Adrenal gland (tissue), 12 donors: ENCODE results near the gene OR56A5. TPM values are rescaled to one million over a fixed set of nuclear protein-coding genes. Genes with fewer than 3 reads are reported as not detected.

Experiments used
- DNase-seq, 7 donors: peaks; one replicate each; pipeline ENCODE4 v3.0.0-alpha.2; 2019 to 2020
- H3K27ac ChIP-seq, 5 donors: fragments of 200-600 bp; sonication (generic) in 4 of 5; 1 replicate in 3 of 5; 2 replicates in 2 of 5; pipeline versions ENCODE4 v1.5.1 to v1.8.0; 2016 to 2020; ENCODE audit warnings: mild to moderate bottlenecking in 1 of 5
- H3K27me3 ChIP-seq: fragments of 200-600 bp; 2 replicates; pipeline ENCODE4 v1.8.0; 2021
- H3K36me3 ChIP-seq, 2 donors: fragments of 200-600 bp; replicated peaks in 1 of 2; 1 replicate in 1 of 2; 2 replicates in 1 of 2; pipeline versions ENCODE4 v1.5.1 to v1.8.0; 2018 to 2022
- H3K4me1 ChIP-seq, 2 donors: fragments of 200-600 bp; replicated peaks in 1 of 2; 1 replicate in 1 of 2; 2 replicates in 1 of 2; pipeline versions ENCODE4 v1.5.1 to v1.8.0; 2018 to 2021
- H3K4me3 ChIP-seq, 4 donors: fragments of 200-600 bp; sonication (generic) in 3 of 4; one replicate each; pipeline ENCODE4 v1.5.1; 2016 to 2018
- H3K9me3 ChIP-seq, 3 donors: fragments of 200-600 bp; sonication (generic) in 1 of 3; replicated peaks in 1 of 3; 1 replicate in 2 of 3; 2 replicates in 1 of 3; pipeline versions ENCODE4 v1.5.1 to v1.8.0; 2016 to 2021
- POLR2A ChIP-seq, 2 donors: fragments of 450-650 bp; IDR thresholded peaks; one replicate each; pipeline ENCODE4 v1.6.1; 2017; ENCODE audit warnings: antibody characterized with exemption in 2 of 2, mild to moderate bottlenecking in 2 of 2, moderate library complexity in 1 of 2
- WGBS, 4 donors: extraction: QIAGEN DNeasy Blood & Tissue Kit in 2 of 4; methylation state at CpG; one replicate each; pipeline versions ENCODE4 v1.1.5 to v1.1.7; 2013 to 2017; 5-methylcytosine and 5-hydroxymethylcytosine counted together
- intact Hi-C, 2 donors: fragments of 100-400 bp; cut with DNase I; formaldehyde crosslinking; loops; one replicate each; pipeline versions ENCODE4 v1.14.1 to v1.15.0; 2022 to 2023
- polyA plus RNA-seq, 3 donors: library from polyadenylated mRNA; stranded (reverse); fragments of 200-250 nt in 2 of 3; fragments of 350-450 nt in 1 of 3; fragmentation: Illumina TruSeq in 1 of 3; extraction: RNeasy Lipid Tissue Mini Kit (QIAGEN cat#74804) in 1 of 3; gene quantifications; one replicate each; pipeline ENCODE4 v1.2.3, GENCODE V29; 2013 to 2014
- total RNA-seq, 9 donors: library from RNA; depleted of rRNA in 4 of 9; stranded (reverse); fragments of >200 nt in 4 of 9; fragments of 120-200 nt in 1 of 9; fragmentation: NEBNext Ultra II Directional in 1 of 9; extraction: Animal tissue kit (Norgen Biotek cat#: 25700) in 1 of 9; gene quantifications; one replicate each; pipeline versions ENCODE4 v1.1.0 to v1.2.4, GENCODE V29; 2013 to 2023
- TF ChIP-seq, protein P1 (sequence below), 6 experiments: fragments of 450-650 bp in 4 of 6; fragments of 200-600 bp in 2 of 6; sonication (generic) in 1 of 6; IDR thresholded peaks; 1 replicate in 5 of 6; 2 replicates in 1 of 6; pipeline versions ENCODE4 v1.5.1 to v1.8.0; 2016 to 2021; ENCODE audit warnings: antibody characterized with exemption in 6 of 6, mild to moderate bottlenecking in 2 of 6, moderate library complexity in 1 of 6
- donor health status: healthy with polysubstance abuse.
- donor health status: Bipolar disorder and iron deficiency.
- donor health status: DM: yes; HTN: yes; CAD: no.
- donor health status: DM: no; HTN: no; CAD: no.
- donor health status: DM: no; HTN: no; CAD: no.
- donor health status: DM: yes; HTN: yes; CAD: no.

OR56A5 gene
- total and polyA plus RNA-seq, 12 donors, result not detected

DNA sequence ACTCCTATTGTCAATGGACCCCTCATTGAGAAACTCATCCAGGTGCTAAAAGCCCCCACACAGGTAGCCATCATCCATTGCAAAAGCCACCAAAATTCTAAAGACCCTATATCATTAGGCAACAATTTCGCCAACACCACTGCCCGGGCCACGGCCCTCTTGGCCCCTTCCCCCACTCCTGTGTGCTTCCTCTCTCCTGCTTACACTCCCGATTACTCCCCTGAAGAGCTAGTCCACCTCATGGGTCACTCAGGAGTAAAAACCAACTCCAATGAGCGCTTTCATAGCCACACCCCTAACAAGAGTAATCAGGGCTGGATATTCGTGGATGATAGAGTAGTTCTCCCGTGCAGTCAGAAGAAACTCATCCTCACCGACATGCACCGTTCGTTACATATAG lies 35.2 kb downstream of the OR56A5 start:
- Histone ChIP-seq H3K9me3 (no peaks in the 10 kb centered on the region), H3K36me3 (no peaks in the 10 kb centered on the region), H3K4me3 (no peak overlapping the region), H3K4me1 (no peaks in the 10 kb centered on the region), H3K27me3 (no peaks in the 10 kb centered on the region), H3K27ac (no peak overlapping the region)
- DNase-seq, result no peak
- intact Hi-C loops, result no loop called here
- 84 to 93% (median 87%) methylated on average over 10 of the region's 10 CpGs for WGBS, 4 donors
- TF ChIP-seq, protein P1, sequence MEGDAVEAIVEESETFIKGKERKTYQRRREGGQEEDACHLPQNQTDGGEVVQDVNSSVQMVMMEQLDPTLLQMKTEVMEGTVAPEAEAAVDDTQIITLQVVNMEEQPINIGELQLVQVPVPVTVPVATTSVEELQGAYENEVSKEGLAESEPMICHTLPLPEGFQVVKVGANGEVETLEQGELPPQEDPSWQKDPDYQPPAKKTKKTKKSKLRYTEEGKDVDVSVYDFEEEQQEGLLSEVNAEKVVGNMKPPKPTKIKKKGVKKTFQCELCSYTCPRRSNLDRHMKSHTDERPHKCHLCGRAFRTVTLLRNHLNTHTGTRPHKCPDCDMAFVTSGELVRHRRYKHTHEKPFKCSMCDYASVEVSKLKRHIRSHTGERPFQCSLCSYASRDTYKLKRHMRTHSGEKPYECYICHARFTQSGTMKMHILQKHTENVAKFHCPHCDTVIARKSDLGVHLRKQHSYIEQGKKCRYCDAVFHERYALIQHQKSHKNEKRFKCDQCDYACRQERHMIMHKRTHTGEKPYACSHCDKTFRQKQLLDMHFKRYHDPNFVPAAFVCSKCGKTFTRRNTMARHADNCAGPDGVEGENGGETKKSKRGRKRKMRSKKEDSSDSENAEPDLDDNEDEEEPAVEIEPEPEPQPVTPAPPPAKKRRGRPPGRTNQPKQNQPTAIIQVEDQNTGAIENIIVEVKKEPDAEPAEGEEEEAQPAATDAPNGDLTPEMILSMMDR (IDR thresholded peaks at IDR 0.05), result no peak
- no peak for TF ChIP-seq POLR2A (IDR thresholded peaks at IDR 0.05)

GRCh38 chr11:5932671-5933070 lies 35.6 kb downstream of the OR56A5 start:
- Histone ChIP-seq H3K4me1 (no peaks in the 10 kb centered on the region), H3K9me3 (no peaks in the 10 kb centered on the region), H3K36me3 (no peaks in the 10 kb centered on the region), H3K4me3 (no peak overlapping the region), H3K27me3 (no peaks in the 10 kb centered on the region), H3K27ac (no peak overlapping the region)
- 90 to 94% (median 93%) methylated on average over 11 of the region's 11 CpGs for WGBS, 4 donors
- DNase-seq, result no peak
- intact Hi-C loops, result no loop called here
- no peak for TF ChIP-seq POLR2A (IDR thresholded peaks at IDR 0.05)
- TF ChIP-seq, protein P1 (IDR thresholded peaks at IDR 0.05), result no peak

DNA sequence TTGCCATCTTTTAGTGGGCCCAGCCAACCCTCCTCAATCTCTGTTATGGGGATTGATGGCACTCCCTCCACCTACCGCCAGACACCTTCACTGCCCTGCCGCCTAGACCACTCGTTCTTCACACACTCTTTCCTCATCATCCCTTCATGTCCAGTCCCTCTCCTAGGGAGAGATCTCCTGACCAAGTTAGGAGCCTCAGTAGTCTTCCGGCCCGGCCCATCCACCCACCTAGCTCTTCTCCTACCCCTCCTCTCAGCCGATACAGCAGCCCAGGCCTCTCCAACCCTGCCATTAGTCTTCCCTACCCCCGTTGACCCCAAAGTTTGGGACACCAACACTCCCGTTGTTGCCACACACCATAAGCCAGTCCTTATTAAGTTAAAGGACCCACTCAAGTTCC lies 37.2 kb downstream of the OR56A5 start:
- DNase-seq, result no peak
- H3K4me3 ChIP-seq, result no peak overlapping the region
- TF ChIP-seq, protein P1 (IDR thresholded peaks at IDR 0.05), result no peak
- no peak for TF ChIP-seq POLR2A (IDR thresholded peaks at IDR 0.05)
- intact Hi-C loops, result no loop called here
- no peaks in the 10 kb centered on the region for H3K36me3 ChIP-seq
- H3K4me1 ChIP-seq, result no peaks in the 10 kb centered on the region
- no peaks in the 10 kb centered on the region for H3K27me3 ChIP-seq
- WGBS, 4 donors, result 84 to 92% (median 89%) methylated on average over 8 of the region's 8 CpGs
- no peak overlapping the region for H3K27ac ChIP-seq
- no peaks in the 10 kb centered on the region for H3K9me3 ChIP-seq

- Histone ChIP-seq H3K27ac (no peak overlapping the region), H3K9me3 (no peaks in the 10 kb centered on the region), H3K27me3 (no peaks in the 10 kb centered on the region), H3K4me1 (no peaks in the 10 kb centered on the region), H3K4me3 (no peak overlapping the region), H3K36me3 (no peaks in the 10 kb centered on the region)
- no peak for DNase-seq
- TF ChIP-seq POLR2A (IDR thresholded peaks at IDR 0.05), result no peak
- TF ChIP-seq, protein P1 (IDR thresholded peaks at IDR 0.05), result no peak
- intact Hi-C loops, result no loop called here
- 85 to 92% (median 87%) methylated on average over 5 to 19 of the region's 19 CpGs for WGBS, 4 donors
Measured at GRCh38 chr11:5930614-5931013, 37.7 kb downstream of the OR56A5 start.
